Mesenchymal stem cell (in vitro differentiated cells and primary cell): Measurements from ENCODE around the gene DPH2.

ENCODE experiments used
- DNase-seq: peaks from one replicate; pipeline ENCODE4 v3.0.0-alpha.2; 2013
- H2AFZ ChIP-seq: one replicate; pipeline ENCODE4 v1.6.1; 2013; ENCODE audit warnings: low read depth, mild to moderate bottlenecking, control low read depth, inconsistent platforms, low read length, moderate library complexity
- H2AK5ac ChIP-seq: 2 replicates; pipeline ENCODE4 v1.6.1; 2013; ENCODE audit warnings: low read length, moderate library complexity, mild to moderate bottlenecking, inconsistent platforms; ENCODE audit not compliant: severe bottlenecking
- H2BK120ac ChIP-seq: one replicate; pipeline ENCODE4 v1.6.1; 2013; ENCODE audit warnings: low read depth, mild to moderate bottlenecking, inconsistent platforms, low read length, moderate library complexity
- H2BK12ac ChIP-seq, 2 experiments: one replicate each; pipeline ENCODE4 v1.6.1; 2013; ENCODE audit warnings: inconsistent platforms in 2 of 2, low read length in 2 of 2, mild to moderate bottlenecking in 2 of 2, moderate library complexity in 2 of 2, control low read depth in 1 of 2
- H2BK15ac ChIP-seq: one replicate; pipeline ENCODE4 v1.6.1; 2013; ENCODE audit warnings: mild to moderate bottlenecking, low read depth, inconsistent platforms; ENCODE audit not compliant: poor library complexity, severe bottlenecking
- H2BK5ac ChIP-seq: 2 replicates; pipeline ENCODE4 v1.6.1; 2013; ENCODE audit warnings: low read depth, mild to moderate bottlenecking, low read length, control low read depth, inconsistent platforms; ENCODE audit not compliant: poor library complexity, severe bottlenecking
- H3K14ac ChIP-seq, 2 experiments: one replicate each; pipeline ENCODE4 v1.6.1; 2013; ENCODE audit warnings: inconsistent platforms in 2 of 2, low read length in 2 of 2, control low read depth in 1 of 2, mild to moderate bottlenecking in 1 of 2, moderate library complexity in 1 of 2
- H3K18ac ChIP-seq, 2 experiments: one replicate each; pipeline ENCODE4 v1.6.1; 2013; ENCODE audit warnings: inconsistent platforms in 2 of 2, low read length in 2 of 2, control low read depth in 1 of 2, low read depth in 1 of 2, mild to moderate bottlenecking in 1 of 2
- H3K23ac ChIP-seq, 2 experiments: one replicate each; pipeline ENCODE4 v1.6.1; 2013; ENCODE audit warnings: inconsistent platforms in 2 of 2, low read length in 2 of 2, mild to moderate bottlenecking in 2 of 2, moderate library complexity in 2 of 2, control low read depth in 1 of 2
- H3K27ac ChIP-seq: 2 replicates; pipeline ENCODE4 v1.5.1; 2013; ENCODE audit warnings: mild to moderate bottlenecking, moderate library complexity, low read length, control low read depth, inconsistent platforms; ENCODE audit not compliant: poor library complexity, severe bottlenecking
- H3K27me3 ChIP-seq, 2 experiments: 2 replicates each; pipeline versions ENCODE4 v1.6.1 to v1.7.0; 2013; ENCODE audit warnings: low read length in 2 of 2, mild to moderate bottlenecking in 2 of 2, moderate library complexity in 2 of 2, control low read depth in 1 of 2, inconsistent platforms in 1 of 2; ENCODE audit not compliant: control insufficient read depth in 1 of 2, insufficient read depth in 1 of 2
- H3K36me3 ChIP-seq, 2 experiments: 2 replicates each; pipeline versions ENCODE4 v1.6.1 to v1.7.0; 2013; ENCODE audit warnings: low read length in 2 of 2, control low read depth in 1 of 2, inconsistent platforms in 1 of 2, low read depth in 1 of 2, mild to moderate bottlenecking in 1 of 2; ENCODE audit not compliant: insufficient read depth in 2 of 2, control insufficient read depth in 1 of 2
- H3K4ac ChIP-seq, 2 experiments: one replicate each; pipeline ENCODE4 v1.6.1; 2013; ENCODE audit warnings: inconsistent platforms in 2 of 2, low read length in 2 of 2, mild to moderate bottlenecking in 2 of 2, moderate library complexity in 2 of 2, control low read depth in 1 of 2, low read depth in 1 of 2
- H3K4me1 ChIP-seq: 2 replicates; pipeline ENCODE4 v1.6.1; 2013; ENCODE audit warnings: low read depth, low read length, control low read depth; ENCODE audit not compliant: control insufficient read depth, insufficient read depth
- H3K4me2 ChIP-seq: 2 replicates; pipeline ENCODE4 v1.6.1; 2013; ENCODE audit warnings: low read length, mild to moderate bottlenecking, inconsistent platforms; ENCODE audit not compliant: poor library complexity, severe bottlenecking
- H3K4me3 ChIP-seq, 2 experiments: 2 replicates each; pipeline versions ENCODE4 v1.5.1 to v1.7.0; 2013; ENCODE audit warnings: low read length in 2 of 2, mild to moderate bottlenecking in 2 of 2, control low read depth in 1 of 2, low read depth in 1 of 2; ENCODE audit not compliant: insufficient read depth in 1 of 2
- H3K79me1 ChIP-seq: replicated peaks from 2 replicates; pipeline ENCODE4 v1.6.1; 2013; ENCODE audit warnings: mild to moderate bottlenecking, control low read depth, low read length, inconsistent platforms; ENCODE audit not compliant: poor library complexity, severe bottlenecking
- H3K9ac ChIP-seq: 2 replicates; pipeline ENCODE4 v1.7.0; 2013; ENCODE audit warnings: mild to moderate bottlenecking, low read length, moderate library complexity
- H3K9me3 ChIP-seq: 2 replicates; pipeline ENCODE4 v1.7.0; 2013; ENCODE audit warnings: mild to moderate bottlenecking, low read length; ENCODE audit not compliant: control insufficient read depth
- H4K8ac ChIP-seq: one replicate; pipeline ENCODE4 v1.6.1; 2013; ENCODE audit warnings: inconsistent platforms, mild to moderate bottlenecking, low read length, moderate library complexity
- H4K91ac ChIP-seq: one replicate; pipeline ENCODE4 v1.6.1; 2013; ENCODE audit warnings: mild to moderate bottlenecking, low read length, inconsistent platforms
- WGBS: methylation state at CpG from one replicate; pipeline ENCODE4 v1.1.7; 2013; ENCODE audit warnings: mixed read lengths; 5-methylcytosine and 5-hydroxymethylcytosine counted together

DPH2 gene

DNA sequence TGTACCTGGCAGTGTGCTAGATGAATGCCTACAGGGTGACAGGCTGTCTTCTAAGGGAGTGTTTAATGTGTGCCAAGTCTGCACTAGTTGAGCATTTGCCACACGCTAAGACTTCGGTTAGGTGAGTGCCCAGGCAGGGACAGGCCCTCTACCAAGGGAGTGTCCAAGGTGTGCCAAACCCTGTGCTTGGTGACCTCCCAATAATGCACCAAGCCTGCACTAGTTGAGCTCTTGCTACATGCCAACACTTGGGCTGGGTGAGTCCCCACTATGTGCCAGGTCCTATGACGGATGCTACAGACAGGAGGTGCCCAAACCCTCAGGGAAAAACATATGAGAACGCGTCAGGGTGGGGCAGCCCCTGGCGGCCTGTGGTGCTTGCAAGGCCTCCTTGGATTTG is 50.7 kb downstream of the DPH2 start:
- Histone ChIP-seq H3K27ac (no peak overlapping the region), H2BK15ac (no peak overlapping the region), H3K9ac (no peak overlapping the region), H2AFZ (no peak overlapping the region), H3K4me3 (no peak overlapping the region), H3K14ac (peak overlapping the region in 1 of 2 experiments; percentile 46), H2AK5ac (no peak overlapping the region), H2BK5ac (no peak overlapping the region), H3K18ac (no peak overlapping the region), H2BK12ac (no peak overlapping the region), H3K4me2 (no peak overlapping the region), H3K23ac (no peak overlapping the region), H3K79me1 (no peaks in the 10 kb centered on the region), H3K27me3 (peaks cover 0 to 4% of the 10 kb centered on the region in 2 experiments), H4K91ac (no peak overlapping the region), H3K4ac (no peak overlapping the region), H3K36me3 (peaks cover 0 to 67% of the 10 kb centered on the region in 2 experiments), H3K9me3 (no peaks in the 10 kb centered on the region), H2BK120ac (no peak overlapping the region), H4K8ac (no peak overlapping the region), H3K4me1 (peaks cover 6% of the 10 kb centered on the region)
- 83% methylated on average over 6 of the region's 6 CpGs for WGBS
- DNase-seq, result no peak

DNA sequence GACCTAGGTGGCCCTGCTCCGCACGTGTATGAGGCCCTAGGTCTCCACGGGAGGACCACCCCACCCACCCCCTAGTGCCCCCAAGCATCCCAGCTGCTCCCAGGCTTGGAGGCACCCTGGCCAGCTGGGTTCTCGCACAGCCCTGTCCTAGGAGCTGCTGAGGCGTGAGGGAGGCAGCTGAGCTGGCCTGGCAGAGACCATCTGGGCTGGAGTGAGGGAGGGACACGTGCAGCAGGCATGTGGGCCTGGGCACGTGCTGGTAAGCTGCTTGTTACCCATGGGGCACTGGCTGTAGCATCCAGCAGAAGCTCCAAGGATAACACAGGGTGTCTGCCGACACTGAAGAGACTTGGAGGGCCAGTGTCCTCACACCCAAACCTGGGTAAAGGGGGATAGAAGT is 51.3 kb downstream of the DPH2 start:
- H2BK120ac ChIP-seq, result no peak overlapping the region

DNA sequence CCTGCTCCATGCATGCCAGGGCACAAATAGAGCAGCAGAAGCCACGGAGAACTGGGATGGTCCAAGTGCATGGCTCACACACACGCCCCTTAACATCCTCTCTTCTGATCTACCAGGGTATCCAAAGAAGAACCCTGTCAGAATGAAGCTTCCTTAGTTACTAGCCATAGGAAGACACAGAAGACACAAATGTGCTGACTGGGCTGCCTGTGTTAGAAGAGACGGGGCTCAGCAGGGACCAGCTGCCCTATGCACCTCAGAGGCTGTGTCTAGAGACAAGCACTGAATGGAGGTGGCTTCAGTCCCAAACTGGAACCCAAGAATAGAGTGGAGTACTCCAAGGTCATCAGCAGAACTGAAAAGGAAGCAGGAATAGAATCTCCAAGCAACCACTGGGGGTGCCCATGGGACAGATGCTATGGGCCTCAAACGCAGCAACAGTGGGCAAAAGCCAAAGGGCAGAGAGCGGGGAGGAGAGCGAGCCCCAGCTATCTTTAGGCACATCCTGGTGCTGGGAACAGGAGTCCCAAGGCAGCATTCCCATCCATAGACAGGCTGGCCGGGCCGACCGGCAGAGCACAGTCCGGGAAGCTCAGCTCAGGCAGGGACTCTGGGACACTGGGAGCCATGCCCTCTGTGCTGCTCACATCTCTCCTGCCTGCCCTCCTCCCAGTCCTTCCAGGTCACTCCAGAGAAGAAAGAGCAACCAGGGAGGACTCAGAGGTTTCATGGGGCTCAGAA is 51.9 kb downstream of the DPH2 start:
- H3K23ac ChIP-seq, result no peak overlapping the region
- DNase-seq, result no peak

More for the DNA sequence above, 51.3 kb downstream of the DPH2 start:
- Histone ChIP-seq H4K8ac (no peak overlapping the region), H2BK12ac (no peak overlapping the region), H4K91ac (no peak overlapping the region), H3K27ac (no peak overlapping the region), H3K4me1 (peaks cover 6% of the 10 kb centered on the region), H3K4me3 (no peak overlapping the region), H2BK5ac (no peak overlapping the region), H2AFZ (no peak overlapping the region), H3K4ac (no peak overlapping the region), H3K18ac (no peak overlapping the region), H3K79me1 (no peaks in the 10 kb centered on the region), H3K14ac (no peak overlapping the region), H3K9ac (no peak overlapping the region), H3K9me3 (no peaks in the 10 kb centered on the region), H2BK15ac (no peak overlapping the region), H3K27me3 (peaks cover 0 to 4% of the 10 kb centered on the region in 2 experiments), H3K36me3 (peaks cover 0 to 61% of the 10 kb centered on the region in 2 experiments), H3K23ac (no peak overlapping the region), H3K4me2 (no peak overlapping the region), H2AK5ac (no peak overlapping the region)
- no peak for DNase-seq
- 85% methylated on average over 5 of the region's 8 CpGs for whole genome bisulfite sequencing

More for the DNA sequence above, 51.9 kb downstream of the DPH2 start:
- Histone ChIP-seq H3K4me1 (peaks cover 6% of the 10 kb centered on the region), H3K14ac (no peak overlapping the region), H2AFZ (no peak overlapping the region), H3K27me3 (peaks cover 0 to 4% of the 10 kb centered on the region in 2 experiments), H4K8ac (no peak overlapping the region), H2AK5ac (no peak overlapping the region), H3K18ac (no peak overlapping the region), H2BK15ac (no peak overlapping the region), H3K4me2 (no peak overlapping the region), H3K4ac (no peak overlapping the region), H3K36me3 (peaks cover 0 to 61% of the 10 kb centered on the region in 2 experiments), H3K4me3 (no peak overlapping the region), H3K9me3 (no peaks in the 10 kb centered on the region), H4K91ac (no peak overlapping the region), H2BK12ac (no peak overlapping the region), H3K9ac (no peak overlapping the region), H3K27ac (no peak overlapping the region), H2BK120ac (no peak overlapping the region), H2BK5ac (no peak overlapping the region), H3K79me1 (no peaks in the 10 kb centered on the region)
- 92% methylated on average over 10 of the region's 10 CpGs for WGBS
